ENCODE measurements around the gene ARSB.

The ARSB gene

DNA sequence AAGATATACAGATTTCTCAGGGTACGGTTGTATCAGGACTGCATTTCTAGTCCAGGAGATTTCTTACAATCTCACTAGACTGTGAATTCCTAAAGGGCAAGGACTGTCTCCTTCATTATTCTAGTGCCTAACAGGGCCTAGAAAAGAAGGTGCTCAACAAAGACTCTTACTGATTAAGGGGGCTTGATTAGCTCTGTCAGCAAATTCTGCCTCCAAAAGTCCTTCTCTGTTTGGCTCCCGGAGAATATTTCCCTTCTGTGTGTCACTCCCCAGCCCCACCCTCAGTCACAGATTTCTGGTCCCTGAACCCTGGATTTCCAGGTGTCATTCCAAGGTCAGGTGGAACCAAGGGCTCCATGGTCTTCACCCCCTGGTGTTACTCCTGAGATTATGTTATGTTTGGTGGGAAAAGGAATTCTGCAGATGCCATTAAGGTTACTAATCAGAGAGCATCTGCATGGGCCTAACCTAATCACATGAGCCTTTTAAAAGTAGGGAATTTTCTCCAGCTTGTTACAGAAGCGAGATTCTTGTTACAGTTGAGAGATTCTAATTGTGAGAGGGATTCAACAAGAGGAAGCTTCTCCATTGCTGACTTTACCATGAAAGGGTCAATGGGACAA is 168.9 kb downstream of the ARSB start:
- Mint-ChIP-seq H3K27me3 (no peaks in the 10 kb centered on the region), H3K4me1 (ENCODE audit: low read depth) (no peaks in the 10 kb centered on the region), H3K9me3 (no peaks in the 10 kb centered on the region), H3K4me3 (no peak overlapping the region), H3K36me3 (ENCODE audit: low read depth) (peaks cover 20% of the 10 kb centered on the region), H3K27ac (no peak overlapping the region)
- intact Hi-C loops (cut with micrococcal nuclease): no loop called here

DNA sequence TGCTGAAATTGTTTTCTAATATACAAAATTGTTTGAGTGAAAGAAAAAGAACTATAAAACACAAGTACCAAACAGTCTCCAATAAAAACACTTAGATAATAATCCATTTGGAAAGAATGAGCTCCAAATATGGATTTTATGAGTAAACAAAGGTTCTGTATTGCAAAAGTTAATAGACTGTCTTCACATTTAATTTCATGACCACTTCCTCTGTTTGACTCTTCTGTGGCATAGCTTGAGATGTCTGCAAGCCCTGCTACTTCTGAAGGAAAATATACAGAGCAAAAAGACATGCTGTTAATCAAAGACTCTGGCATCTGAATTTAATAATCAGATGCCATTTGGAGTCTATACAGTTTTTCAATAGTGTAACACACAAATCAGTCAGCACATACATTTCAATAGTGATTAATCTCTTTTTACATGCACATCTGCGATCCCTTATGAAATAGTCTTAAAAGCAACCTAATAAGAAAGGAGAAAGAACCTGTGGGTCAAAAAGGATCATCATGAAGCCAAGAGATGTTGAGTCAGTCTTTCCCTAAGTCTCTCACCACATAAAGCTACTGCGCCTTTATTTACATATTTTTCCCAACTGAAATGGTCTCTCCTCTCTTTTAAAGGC is 171.1 kb downstream of the ARSB start:
- no peaks in the 10 kb centered on the region for H3K27me3 Mint-ChIP-seq
- no peak overlapping the region for H3K4me3 Mint-ChIP-seq
- H3K4me1 Mint-ChIP-seq (ENCODE audit: low read depth): no peaks in the 10 kb centered on the region
- intact Hi-C loops (cut with micrococcal nuclease): no loop called here
- H3K27ac Mint-ChIP-seq: no peak overlapping the region
- no peaks in the 10 kb centered on the region for H3K9me3 Mint-ChIP-seq
- peaks cover 13% of the 10 kb centered on the region for H3K36me3 Mint-ChIP-seq (ENCODE audit: low read depth)

DNA sequence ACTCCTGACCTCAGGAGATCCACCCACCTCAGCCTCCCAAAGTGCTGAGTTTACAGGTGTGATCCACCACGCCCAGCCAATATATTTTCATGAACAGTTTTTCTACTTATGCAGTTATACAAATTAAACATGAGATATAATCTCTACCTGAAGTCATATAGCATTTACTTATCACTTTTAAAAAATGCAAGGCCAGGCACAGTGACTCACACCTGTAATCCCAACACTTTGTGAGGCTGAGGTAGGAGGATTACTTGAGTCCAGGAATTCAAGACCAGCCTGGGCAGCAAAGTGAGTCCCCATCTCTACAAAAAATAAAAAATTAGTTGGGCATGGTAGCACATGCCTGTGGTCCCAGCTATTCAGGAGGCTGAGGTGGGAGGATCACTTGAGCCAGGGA is 171.8 kb downstream of the ARSB start:
- Mint-ChIP-seq H3K4me1 (ENCODE audit: low read depth) (no peaks in the 10 kb centered on the region), H3K27me3 (no peaks in the 10 kb centered on the region), H3K36me3 (ENCODE audit: low read depth) (peaks cover 14% of the 10 kb centered on the region), H3K27ac (no peak overlapping the region), H3K4me3 (no peak overlapping the region), H3K9me3 (no peaks in the 10 kb centered on the region)
- intact Hi-C loops (cut with micrococcal nuclease): no loop called here

DNA sequence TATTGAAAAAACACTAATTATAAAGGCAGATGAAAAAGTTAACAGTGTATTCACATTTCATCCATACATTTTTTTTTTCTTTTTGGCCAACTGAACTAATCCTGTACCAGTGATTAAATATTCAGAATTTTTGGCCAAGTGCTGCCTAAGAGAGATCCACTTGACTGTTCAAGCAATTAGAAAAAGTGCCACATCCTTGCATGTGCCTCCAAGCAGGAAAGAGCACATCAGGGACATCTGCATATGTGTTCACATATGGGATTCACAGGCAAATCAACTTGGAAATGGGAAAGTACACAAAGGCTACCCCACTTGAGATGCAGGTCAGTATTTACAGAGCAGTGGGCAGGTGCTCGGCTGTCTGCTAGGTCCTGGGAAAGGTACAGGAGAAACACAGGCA is 173.2 kb downstream of the ARSB start:
- H3K4me1 Mint-ChIP-seq (ENCODE audit: low read depth): no peaks in the 10 kb centered on the region
- H3K4me3 Mint-ChIP-seq: no peak overlapping the region
- H3K27ac Mint-ChIP-seq: no peak overlapping the region
- no peaks in the 10 kb centered on the region for H3K27me3 Mint-ChIP-seq
- intact Hi-C loops (cut with micrococcal nuclease): no loop called here
- no peaks in the 10 kb centered on the region for H3K9me3 Mint-ChIP-seq
- H3K36me3 Mint-ChIP-seq (ENCODE audit: low read depth): peaks cover 13% of the 10 kb centered on the region

DNA sequence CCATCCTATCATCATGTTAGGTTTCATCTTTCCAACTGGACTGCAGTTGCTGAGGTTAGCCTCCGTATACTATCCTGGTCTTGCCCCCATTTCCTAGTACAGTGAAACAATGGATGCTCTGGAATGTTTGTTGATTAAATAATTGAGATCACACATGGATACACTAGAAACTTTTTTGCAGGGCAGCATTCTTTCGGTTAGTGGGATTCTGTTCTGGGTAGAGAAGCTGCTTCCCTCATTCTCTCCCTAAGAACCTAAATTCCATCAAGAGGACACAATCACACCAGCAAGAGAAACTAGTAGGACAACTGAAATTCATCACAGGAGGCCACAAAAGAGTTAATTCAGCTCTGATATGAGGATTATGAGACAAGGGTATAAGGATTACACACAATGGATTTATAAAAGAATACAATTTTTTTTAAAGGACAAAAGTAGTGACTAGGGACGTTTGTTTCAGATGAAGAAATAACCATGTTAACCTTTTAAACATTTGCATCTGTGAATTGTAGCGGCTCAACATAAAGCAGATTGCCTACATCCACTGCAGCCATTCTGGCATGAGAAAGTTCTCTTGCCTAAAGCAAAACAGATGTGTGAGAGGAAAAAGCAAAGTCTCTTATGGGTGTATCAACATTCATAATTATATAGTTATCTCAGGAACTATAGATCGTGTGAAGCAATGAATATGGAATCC is 173.8 kb downstream of the ARSB start:
- Mint-ChIP-seq H3K4me1 (ENCODE audit: low read depth) (no peaks in the 10 kb centered on the region), H3K4me3 (no peak overlapping the region), H3K36me3 (ENCODE audit: low read depth) (peaks cover 14% of the 10 kb centered on the region), H3K27me3 (no peaks in the 10 kb centered on the region), H3K9me3 (no peaks in the 10 kb centered on the region), H3K27ac (no peak overlapping the region)
- intact Hi-C loops (cut with micrococcal nuclease): no loop called here

DNA sequence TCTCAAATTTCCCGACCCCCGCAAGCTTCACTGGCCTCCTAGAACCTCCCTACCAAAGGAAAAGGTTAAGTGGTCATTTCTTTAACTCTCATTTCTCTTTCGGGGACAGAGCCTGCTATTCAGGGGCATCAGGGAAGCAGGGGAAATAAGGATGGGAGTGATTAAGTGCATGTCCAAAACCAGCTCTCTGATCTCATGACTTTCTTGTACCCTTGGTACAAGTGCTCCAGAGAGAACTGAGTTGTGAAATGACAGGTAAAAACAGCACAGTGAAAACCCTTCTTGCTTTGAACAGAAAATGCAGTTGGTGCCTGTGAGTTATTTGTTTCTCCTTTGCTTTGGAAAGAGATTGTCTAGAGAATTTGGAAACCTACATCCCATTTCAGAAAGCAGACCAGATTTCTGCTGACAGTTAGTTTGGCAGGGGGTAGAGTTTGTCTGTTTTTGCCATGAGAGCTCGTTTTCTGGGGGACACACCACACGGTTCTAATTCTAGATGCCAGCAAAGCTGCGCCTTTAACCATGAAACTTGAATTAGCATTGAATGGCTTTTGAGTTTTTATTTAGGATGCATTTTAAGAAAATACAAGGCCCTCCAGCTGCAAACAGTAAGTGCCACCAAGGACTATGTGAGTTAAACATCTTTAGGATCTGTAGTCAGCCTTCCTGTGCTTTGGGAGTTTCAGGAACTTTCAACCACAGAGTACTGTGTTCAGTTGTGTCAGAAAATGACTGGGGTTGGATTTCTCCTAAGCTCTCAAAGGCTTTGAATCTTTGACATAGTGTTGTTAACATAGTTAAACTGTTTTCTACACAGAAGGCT is 174.8 kb downstream of the ARSB start:
- H3K9me3 Mint-ChIP-seq: no peaks in the 10 kb centered on the region
- H3K27me3 Mint-ChIP-seq: no peaks in the 10 kb centered on the region
- H3K27ac Mint-ChIP-seq: no peak overlapping the region
- no peak overlapping the region for H3K4me3 Mint-ChIP-seq
- peaks cover 15% of the 10 kb centered on the region for H3K36me3 Mint-ChIP-seq (ENCODE audit: low read depth)
- intact Hi-C loops (cut with micrococcal nuclease): no loop called here
- no peaks in the 10 kb centered on the region for H3K4me1 Mint-ChIP-seq (ENCODE audit: low read depth)

DNA sequence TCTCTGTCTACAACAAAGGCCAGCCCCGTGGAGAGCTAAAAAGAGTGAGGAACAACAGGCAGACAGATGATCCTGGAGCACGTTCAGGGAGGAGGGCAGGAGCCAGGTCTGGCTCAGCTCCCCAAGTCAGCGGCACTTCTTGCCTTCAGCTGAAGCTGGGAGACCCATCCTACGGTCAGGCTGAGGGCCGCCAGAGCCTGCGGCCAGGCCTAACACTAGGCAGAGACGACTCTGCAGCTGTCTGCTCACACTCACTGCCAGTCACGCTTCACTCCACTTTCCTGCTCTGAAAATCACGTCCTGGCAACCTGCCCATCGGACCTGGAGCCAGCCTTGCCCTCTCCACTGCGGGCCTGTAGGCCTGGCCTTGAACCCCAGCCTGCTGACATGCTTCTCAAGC is 175.7 kb downstream of the ARSB start:
- Mint-ChIP-seq H3K4me1 (ENCODE audit: low read depth) (peaks cover 1% of the 10 kb centered on the region), H3K36me3 (ENCODE audit: low read depth) (peaks cover 16% of the 10 kb centered on the region), H3K27ac (no peak overlapping the region), H3K4me3 (no peak overlapping the region), H3K27me3 (no peaks in the 10 kb centered on the region), H3K9me3 (no peaks in the 10 kb centered on the region)
- intact Hi-C loops (cut with micrococcal nuclease): no loop called here

DNA sequence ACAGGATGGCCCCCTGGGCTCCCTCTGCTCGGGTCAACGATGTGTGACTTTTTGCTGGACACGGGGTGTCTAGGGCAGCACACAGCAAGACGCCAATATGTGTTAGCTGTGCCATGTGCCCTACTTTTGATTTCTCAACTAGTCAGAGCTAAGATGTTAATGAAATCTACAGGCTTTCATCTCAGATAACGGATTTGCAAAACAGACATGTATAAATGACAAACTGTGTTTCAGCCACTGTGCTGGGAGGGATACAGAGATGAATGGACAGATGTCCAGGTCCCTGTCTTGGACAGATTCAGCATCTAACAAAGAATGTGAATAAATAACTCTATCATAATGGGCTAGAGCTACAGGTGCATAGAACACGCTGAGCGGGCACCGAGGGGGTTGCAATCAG is 176.3 kb downstream of the ARSB start:
- intact Hi-C loops (cut with micrococcal nuclease): no loop called here
- no peaks in the 10 kb centered on the region for H3K27me3 Mint-ChIP-seq
- H3K36me3 Mint-ChIP-seq (ENCODE audit: low read depth): peaks cover 23% of the 10 kb centered on the region
- H3K27ac Mint-ChIP-seq: no peak overlapping the region
- H3K9me3 Mint-ChIP-seq: no peaks in the 10 kb centered on the region
- H3K4me1 Mint-ChIP-seq (ENCODE audit: low read depth): peaks cover 5% of the 10 kb centered on the region
- no peak overlapping the region for H3K4me3 Mint-ChIP-seq

DNA sequence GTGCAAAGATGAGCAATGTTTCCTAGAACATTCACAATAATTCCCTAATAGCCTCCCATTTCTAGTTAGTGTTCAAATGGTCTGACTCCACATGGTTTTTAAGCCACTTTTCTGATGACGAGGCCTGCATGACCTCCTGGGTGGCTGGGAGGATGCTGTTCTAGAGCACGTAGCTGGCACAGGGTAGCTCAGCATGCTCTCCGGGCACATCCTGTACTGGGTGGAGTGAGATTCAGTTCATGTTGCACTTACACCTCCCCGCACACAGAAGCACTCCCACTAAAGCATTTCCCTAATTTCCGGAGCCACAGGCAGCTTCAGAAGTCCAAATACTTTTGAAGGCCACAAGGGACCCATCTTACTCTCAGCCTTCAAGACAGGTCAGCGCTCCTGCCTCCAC is 176.7 kb downstream of the ARSB start:
- no peak overlapping the region for H3K4me3 Mint-ChIP-seq
- H3K36me3 Mint-ChIP-seq (ENCODE audit: low read depth): peaks cover 24% of the 10 kb centered on the region
- no peaks in the 10 kb centered on the region for H3K27me3 Mint-ChIP-seq
- intact Hi-C loops (cut with micrococcal nuclease): no loop called here
- no peaks in the 10 kb centered on the region for H3K9me3 Mint-ChIP-seq
- H3K27ac Mint-ChIP-seq: no peak overlapping the region
- H3K4me1 Mint-ChIP-seq (ENCODE audit: low read depth): peaks cover 5% of the 10 kb centered on the region

DNA sequence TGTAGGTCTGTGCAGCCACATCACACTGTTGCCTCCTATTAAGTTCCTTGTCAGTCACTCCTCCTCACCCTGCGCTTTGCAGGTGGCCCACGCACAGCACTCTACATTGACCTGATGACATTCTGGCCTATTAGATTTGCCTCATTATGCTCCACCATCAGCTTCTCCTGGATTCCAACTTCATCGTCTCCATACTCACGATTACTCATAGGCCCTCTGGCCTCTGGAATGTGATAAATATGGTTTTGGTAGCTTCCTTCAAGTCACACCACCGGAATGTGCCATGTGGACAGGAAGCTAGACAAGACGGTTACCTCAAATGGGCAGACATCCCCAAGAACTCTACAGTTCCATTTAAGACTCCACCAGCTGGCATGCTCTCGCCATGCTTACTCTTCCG is 178.6 kb downstream of the ARSB start:
- H3K27me3 Mint-ChIP-seq: no peaks in the 10 kb centered on the region
- no peak overlapping the region for H3K27ac Mint-ChIP-seq
- H3K36me3 Mint-ChIP-seq (ENCODE audit: low read depth): peaks cover 35% of the 10 kb centered on the region
- H3K4me1 Mint-ChIP-seq (ENCODE audit: low read depth): peaks cover 5% of the 10 kb centered on the region
- intact Hi-C loops (cut with micrococcal nuclease): no loop called here
- no peak overlapping the region for H3K4me3 Mint-ChIP-seq
- H3K9me3 Mint-ChIP-seq: peaks cover 8% of the 10 kb centered on the region

DNA sequence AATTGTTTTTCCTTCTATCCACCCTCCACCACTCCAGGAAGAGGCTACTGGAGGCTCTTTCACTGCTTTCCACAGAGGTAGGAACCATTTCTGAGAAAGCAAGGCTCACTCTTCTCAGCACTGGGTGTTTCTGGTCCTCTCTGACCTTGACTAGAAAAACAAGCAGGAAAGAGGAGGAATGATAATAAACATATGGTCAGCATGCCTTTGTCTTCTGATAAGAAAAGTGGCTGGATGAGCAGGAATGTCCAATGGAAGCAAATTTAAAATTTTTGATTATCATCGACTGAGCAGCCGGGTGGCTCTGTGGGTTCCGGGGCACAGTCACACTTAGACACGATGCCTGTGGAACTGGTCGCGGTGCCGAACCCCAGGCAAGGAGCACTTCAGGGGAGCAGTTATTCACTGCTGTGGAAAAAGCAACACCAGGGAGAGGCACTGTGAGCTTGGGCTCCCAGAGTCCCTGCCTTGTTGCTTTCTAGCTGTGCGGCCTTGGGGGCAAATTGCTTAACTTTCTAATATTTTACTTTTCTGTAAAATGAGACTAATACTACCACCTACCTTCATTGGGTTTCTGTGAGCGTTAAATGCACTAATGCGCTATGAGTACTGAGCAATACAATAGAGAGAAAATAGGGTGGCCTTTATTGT is 179.5 kb downstream of the ARSB start:
- Mint-ChIP-seq H3K4me3 (no peak overlapping the region), H3K36me3 (ENCODE audit: low read depth) (peaks cover 44% of the 10 kb centered on the region), H3K9me3 (peaks cover 18% of the 10 kb centered on the region), H3K27ac (no peak overlapping the region), H3K4me1 (ENCODE audit: low read depth) (peaks cover 5% of the 10 kb centered on the region), H3K27me3 (no peaks in the 10 kb centered on the region)
- intact Hi-C loops (cut with micrococcal nuclease): no loop called here

DNA sequence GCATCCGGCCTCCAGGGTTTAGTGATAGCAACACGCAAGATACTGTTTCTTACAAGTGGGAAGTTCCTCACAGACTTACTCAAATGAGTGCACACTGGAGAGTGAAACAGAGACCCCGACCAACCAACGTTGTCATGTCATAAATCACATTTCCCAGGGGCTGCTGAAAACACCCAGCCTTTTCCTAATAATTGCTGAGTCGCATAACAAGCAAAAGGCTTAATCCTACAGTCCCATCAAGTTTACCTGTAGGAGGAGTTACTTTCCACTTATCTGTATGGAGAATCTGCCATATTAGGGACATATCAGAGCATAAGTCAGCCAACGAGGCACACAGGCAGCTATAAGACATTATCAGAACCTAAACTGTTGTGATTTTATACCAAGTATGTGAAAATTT is 180.1 kb downstream of the ARSB start:
- Mint-ChIP-seq H3K36me3 (ENCODE audit: low read depth) (peaks cover 47% of the 10 kb centered on the region), H3K4me1 (ENCODE audit: low read depth) (peaks cover 5% of the 10 kb centered on the region), H3K27me3 (no peaks in the 10 kb centered on the region), H3K27ac (no peak overlapping the region), H3K9me3 (peaks cover 18% of the 10 kb centered on the region), H3K4me3 (no peak overlapping the region)
- intact Hi-C loops (cut with micrococcal nuclease): no loop called here

DNA sequence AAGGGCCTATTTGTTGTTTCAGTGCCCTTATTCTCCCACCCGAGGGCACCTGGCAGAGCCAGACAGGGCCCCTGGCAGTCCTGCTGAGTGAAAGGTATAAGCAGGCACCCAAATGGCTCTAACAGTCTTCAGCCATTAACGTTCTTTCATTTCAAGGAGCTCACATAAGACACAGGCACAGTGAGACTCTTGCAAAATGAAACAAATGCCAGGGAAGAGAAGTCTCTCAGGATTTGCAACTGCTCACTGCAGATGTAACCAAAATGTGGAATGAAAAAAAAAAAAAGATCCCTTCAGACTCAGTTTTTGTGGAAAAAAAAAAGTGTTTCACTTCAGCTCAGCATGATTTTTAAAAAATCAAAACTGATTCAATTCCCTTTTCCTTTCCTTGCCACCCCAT is 181.2 kb downstream of the ARSB start:
- no peak overlapping the region for H3K4me3 Mint-ChIP-seq
- H3K27me3 Mint-ChIP-seq: no peaks in the 10 kb centered on the region
- intact Hi-C loops (cut with micrococcal nuclease): no loop called here
- no peak overlapping the region for H3K27ac Mint-ChIP-seq
- peaks cover 18% of the 10 kb centered on the region for H3K9me3 Mint-ChIP-seq
- H3K36me3 Mint-ChIP-seq (ENCODE audit: low read depth): peaks cover 47% of the 10 kb centered on the region
- peaks cover 10% of the 10 kb centered on the region for H3K4me1 Mint-ChIP-seq (ENCODE audit: low read depth)

DNA sequence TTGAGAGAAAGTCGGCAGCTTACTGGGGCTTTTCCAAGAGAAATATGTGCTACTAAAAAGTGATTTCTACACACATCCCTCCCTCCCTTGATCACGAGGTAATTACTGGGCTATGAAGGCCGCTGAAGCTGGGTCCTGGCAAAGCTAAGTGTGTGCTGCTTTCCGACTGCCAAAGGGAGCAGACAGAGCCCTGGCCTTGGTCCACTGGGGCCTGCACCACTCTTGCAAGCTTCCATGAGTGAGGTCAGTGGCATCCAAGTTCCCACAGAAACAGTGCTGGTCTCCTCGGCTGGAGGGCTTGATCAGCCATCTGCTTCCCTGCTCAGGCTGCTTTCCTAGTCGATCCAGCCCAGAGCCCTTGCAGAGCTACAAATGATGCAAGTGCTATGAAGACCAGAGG is 181.8 kb downstream of the ARSB start:
- Mint-ChIP-seq H3K4me3 (no peak overlapping the region), H3K9me3 (peaks cover 18% of the 10 kb centered on the region), H3K27me3 (no peaks in the 10 kb centered on the region), H3K4me1 (ENCODE audit: low read depth) (peaks cover 10% of the 10 kb centered on the region), H3K27ac (no peak overlapping the region), H3K36me3 (ENCODE audit: low read depth) (peaks cover 47% of the 10 kb centered on the region)
- intact Hi-C loops (cut with micrococcal nuclease): no loop called here

Measured in dendritic cell treated with granulocyte-macrophage colony-stimulating factor and Interleukin-4, amounts not matched to agents 40 ng/mL and 50 ng/mL, for 4 days (primary cell).